Caco-2 (cell line): ENCODE results near the gene NANS. TPM values are rescaled to one million over a fixed set of nuclear protein-coding genes. Genes with fewer than 3 reads are reported as not detected.

Experiments
- BruUV-seq: library from RNA; stranded (reverse); fragments of 400-500 nt; replicated peaks from 2 replicates; lab custom pipeline; 2021; lab: Mats Ljungman, UMichigan
- CTCF ChIA-PET: fragments of 300-600 bp; sonication (Branson Sonifier 250); formaldehyde crosslinking; loops from one replicate; lab custom pipeline; 2022; ENCODE audit warnings: antibody characterized with exemption; lab: Charles Lee
- POLR2A ChIA-PET: fragments of 300-600 bp; sonication (Branson Sonifier 250); formaldehyde crosslinking; loops from one replicate; lab custom pipeline; 2022; ENCODE audit warnings: antibody characterized with exemption; lab: Charles Lee
- DNase-seq, 2 experiments: peaks; one replicate each; pipeline versions ENCODE4 v3.0.0 to v3.0.0-alpha.2; 2020 to 2022
- H3K27me3 ChIP-seq: replicated peaks from 2 replicates; pipeline ENCODE4 v1.6.0; 2011; ENCODE audit warnings: low read length; ENCODE audit not compliant: control insufficient read depth, insufficient read depth
- H3K36me3 ChIP-seq: 2 replicates; pipeline ENCODE4 v1.5.1; 2011; ENCODE audit warnings: low read length; ENCODE audit not compliant: control insufficient read depth, insufficient read depth
- H3K4me1 ChIP-seq: fragments of 250-450 bp; sonication (Bioruptor Pico); 2 replicates; pipeline ENCODE4 v1.5.1; 2020; ENCODE audit warnings: mild to moderate bottlenecking
- H3K4me3 ChIP-seq: 2 replicates; pipeline ENCODE4 v1.5.1; 2011; ENCODE audit warnings: low read depth, mild to moderate bottlenecking, control low read depth, low read length
- H3K9me3 ChIP-seq: fragments of 250-450 bp; sonication (Bioruptor Pico); 2 replicates; pipeline ENCODE4 v1.5.1; 2020; ENCODE audit warnings: mild to moderate bottlenecking, moderate library complexity
- H3K27ac Mint-ChIP-seq: one replicate; pipeline ENCODE4 v1.8.0; 2022; ENCODE audit warnings: mixed read lengths; ENCODE audit not compliant: unreplicated experiment
- H3K27me3 Mint-ChIP-seq: one replicate; pipeline ENCODE4 v1.8.0; 2022; ENCODE audit warnings: mixed read lengths; ENCODE audit not compliant: insufficient read depth, unreplicated experiment
- H3K36me3 Mint-ChIP-seq: one replicate; pipeline ENCODE4 v1.8.0; 2022; ENCODE audit warnings: mild to moderate bottlenecking, mixed read lengths; ENCODE audit not compliant: insufficient read depth, unreplicated experiment
- H3K4me1 Mint-ChIP-seq: one replicate; pipeline ENCODE4 v1.8.0; 2022; ENCODE audit warnings: low read depth, mixed read lengths; ENCODE audit not compliant: unreplicated experiment
- H3K4me3 Mint-ChIP-seq: one replicate; pipeline ENCODE4 v1.8.0; 2022; ENCODE audit warnings: mild to moderate bottlenecking, moderate library complexity, mixed read lengths; ENCODE audit not compliant: unreplicated experiment
- H3K9me3 Mint-ChIP-seq: one replicate; pipeline ENCODE4 v1.8.0; 2022; ENCODE audit warnings: mixed read lengths; ENCODE audit not compliant: unreplicated experiment
- CTCF ChIP-seq, 2 experiments: fragments of 200-600 bp in 1 of 2; IDR thresholded peaks; 1 replicate in 1 of 2; 2 replicates in 1 of 2; pipeline versions ENCODE4 v1.5.1 to v1.8.0; 2011 to 2022; ENCODE audit warnings: antibody characterized with exemption in 1 of 2, control low read depth in 1 of 2, inconsistent platforms in 1 of 2, low read depth in 1 of 2, low read length in 1 of 2, mild to moderate bottlenecking in 1 of 2, moderate library complexity in 1 of 2; ENCODE audit not compliant: insufficient read depth in 1 of 2, severe bottlenecking in 1 of 2, unreplicated experiment in 1 of 2
- intact Hi-C: fragments of 100-400 bp; cut with micrococcal nuclease; formaldehyde crosslinking; loops from one replicate; pipeline ENCODE4 v1.10.0; 2022; ENCODE audit not compliant: unreplicated experiment
- total RNA-seq: library from RNA; stranded (reverse); gene quantifications from 2 replicates; pipeline ENCODE4 v1.2.3, GENCODE V29; 2022

The NANS gene
- total RNA-seq, 1 experiment from 2014 or later, result 68.7 TPM

GRCh38 chr9:98011122-98011521, 45.4 kb upstream of the NANS start:
- no peak overlapping the region for H3K4me3 ChIP-seq
- Mint-ChIP-seq H3K9me3 (no peaks in the 10 kb centered on the region), H3K4me3 (no peak overlapping the region), H3K36me3 (peaks cover 99% of the 10 kb centered on the region), H3K27ac (no peak overlapping the region), H3K27me3 (no peaks in the 10 kb centered on the region), H3K4me1 (no peaks in the 10 kb centered on the region)
- intact Hi-C loops, result no loop called here
- DNase-seq, result no peak
- BruUV-seq, result no TSS peak
- no peaks in the 10 kb centered on the region for H3K4me1 ChIP-seq
- CTCF ChIA-PET, result no interaction called here
- no peaks in the 10 kb centered on the region for H3K9me3 ChIP-seq
- no peaks in the 10 kb centered on the region for H3K27me3 ChIP-seq
- peaks cover 2% of the 10 kb centered on the region for H3K36me3 ChIP-seq
- no peak for TF ChIP-seq CTCF (IDR thresholded peaks at IDR 0.05; ENCODE audit: insufficient read depth in 1 of 2, low read depth in 1 of 2, low read length in 1 of 2, severe bottlenecking in 1 of 2, unreplicated experiment in 1 of 2)
- POLR2A ChIA-PET, result no interaction called here

- Histone ChIP-seq H3K9me3 (no peaks in the 10 kb centered on the region), H3K27me3 (no peaks in the 10 kb centered on the region), H3K36me3 (peaks cover 1% of the 10 kb centered on the region), H3K4me3 (no peak overlapping the region), H3K4me1 (no peaks in the 10 kb centered on the region)
- TF ChIP-seq CTCF (IDR thresholded peaks at IDR 0.05; ENCODE audit: insufficient read depth in 1 of 2, low read depth in 1 of 2, low read length in 1 of 2, severe bottlenecking in 1 of 2, unreplicated experiment in 1 of 2), result no peak
- H3K27me3 Mint-ChIP-seq, result no peaks in the 10 kb centered on the region
- no peaks in the 10 kb centered on the region for H3K9me3 Mint-ChIP-seq
- ChIA-PET CTCF (no interaction called here), POLR2A (no interaction called here)
- BruUV-seq, result no TSS peak
- H3K4me1 Mint-ChIP-seq, result no peaks in the 10 kb centered on the region
- H3K4me3 Mint-ChIP-seq, result no peak overlapping the region
- H3K27ac Mint-ChIP-seq, result no peak overlapping the region
- intact Hi-C loops, result no loop called here
- DNase-seq, result no peak
- peaks cover 99% of the 10 kb centered on the region for H3K36me3 Mint-ChIP-seq
Observed at GRCh38 chr9:98016137-98016680, 40.3 kb upstream of the NANS start.

- ChIA-PET CTCF (interaction anchor here (0.7 kb wide), 1 partner anchor 708 kb away, joined by 3 read pairs; no protein-coding TSS in a partner anchor), POLR2A (no interaction called here)
- no peaks in the 10 kb centered on the region for H3K9me3 ChIP-seq
- peaks cover 1% of the 10 kb centered on the region; the same call in 1 of the 2 replicates for H3K36me3 ChIP-seq
- no peaks in the 10 kb centered on the region for H3K27me3 ChIP-seq
- intact Hi-C loops, result no loop called here
- H3K4me3 ChIP-seq, result no peak overlapping the region
- peaks cover 96% of the 10 kb centered on the region for H3K36me3 Mint-ChIP-seq
- no peaks in the 10 kb centered on the region for H3K4me1 Mint-ChIP-seq
- no peak for DNase-seq
- H3K27ac Mint-ChIP-seq, result no peak overlapping the region
- H3K4me3 Mint-ChIP-seq, result no peak overlapping the region
- no peak for TF ChIP-seq CTCF (IDR thresholded peaks at IDR 0.05; ENCODE audit: insufficient read depth in 1 of 2, low read depth in 1 of 2, low read length in 1 of 2, severe bottlenecking in 1 of 2, unreplicated experiment in 1 of 2)
- BruUV-seq, result no TSS peak
- no peaks in the 10 kb centered on the region for H3K27me3 Mint-ChIP-seq
- H3K4me1 ChIP-seq, result no peaks in the 10 kb centered on the region
- H3K9me3 Mint-ChIP-seq, result no peaks in the 10 kb centered on the region
Observed at GRCh38 chr9:98017306-98017705, 39.2 kb upstream of the NANS start.
